AG09309 (cell line): ENCODE measurements around the gene ADPRS.
A peak's percentile ranks its signal among the peaks of the same experiment; 100 is the strongest.

Experiments
- DNase-seq: peaks from one replicate; pipeline ENCODE4 v3.0.0-alpha.2; 2010; ENCODE audit warnings: low read depth
- H3K4me3 ChIP-seq: 2 replicates; pipeline ENCODE4 v1.5.1; 2011; ENCODE audit warnings: mild to moderate bottlenecking, low read depth, low read length, moderate library complexity; ENCODE audit not compliant: control insufficient read depth
- CTCF ChIP-seq: IDR thresholded peaks from 2 replicates; pipeline ENCODE4 v1.5.1; 2011; ENCODE audit warnings: mild to moderate bottlenecking, low read depth, low read length, inconsistent platforms; ENCODE audit not compliant: insufficient read depth, control insufficient read depth; ENCODE audit errors: missing control alignments

ADPRS gene

DNA sequence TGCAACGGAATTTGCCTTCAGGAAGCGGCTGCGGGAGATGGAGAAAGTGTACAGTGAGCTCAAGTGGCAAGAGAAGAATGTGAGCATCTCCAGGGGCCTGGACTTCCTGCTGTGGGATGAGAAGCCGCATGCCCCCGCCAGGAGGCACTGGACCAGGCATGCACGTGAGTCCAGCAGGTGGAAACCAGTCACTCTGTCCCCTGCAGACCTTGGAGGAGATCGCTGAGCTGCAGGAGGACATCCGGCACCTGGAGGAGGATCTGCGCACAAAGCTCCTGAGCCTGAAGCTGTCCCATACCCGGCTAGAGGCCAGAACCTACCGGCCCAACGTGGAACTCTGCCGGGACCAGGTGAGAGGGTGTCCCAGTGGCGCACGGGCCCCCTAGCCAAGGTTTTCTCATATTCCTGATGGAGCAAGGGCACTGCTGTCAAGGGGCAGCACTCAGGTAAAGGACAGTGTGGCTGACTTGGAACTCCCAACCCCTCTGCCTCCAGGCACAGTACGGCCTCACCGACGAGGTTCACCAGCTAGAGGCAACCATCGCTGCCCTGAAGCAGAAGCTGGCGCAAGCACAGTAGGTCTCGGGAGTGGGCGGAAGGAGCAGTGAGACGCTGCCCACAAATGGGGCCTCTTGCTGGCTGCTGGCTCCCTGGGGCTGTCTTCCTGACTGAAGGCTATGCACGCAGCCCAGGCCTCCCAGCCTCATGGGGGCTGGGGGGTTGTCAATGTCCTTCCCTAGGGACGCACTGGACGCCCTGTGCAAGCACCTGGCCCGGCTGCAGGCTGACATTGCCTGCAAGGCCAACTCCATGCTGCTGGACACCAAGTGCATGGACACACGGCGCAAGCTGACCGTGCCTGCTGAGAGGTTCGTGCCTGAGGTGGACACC is 1.2 kb upstream of the ADPRS start:
- no peak for TF ChIP-seq CTCF
- no peak overlapping the region for H3K4me3 ChIP-seq
- no peak for DNase-seq

- DNase-seq: no peak
- no peak for TF ChIP-seq CTCF
- H3K4me3 ChIP-seq: peak overlapping the region; percentile 41
These were observed 471 bp upstream of the ADPRS start for GRCh38 chr1:36088265-36088576.

- H3K4me3 ChIP-seq: peak overlapping the region; percentile 60
- DNase-seq: no peak
- no peak for TF ChIP-seq CTCF
These were observed 865 bp downstream of the ADPRS start for GRCh38 chr1:36089393-36090121.

DNA sequence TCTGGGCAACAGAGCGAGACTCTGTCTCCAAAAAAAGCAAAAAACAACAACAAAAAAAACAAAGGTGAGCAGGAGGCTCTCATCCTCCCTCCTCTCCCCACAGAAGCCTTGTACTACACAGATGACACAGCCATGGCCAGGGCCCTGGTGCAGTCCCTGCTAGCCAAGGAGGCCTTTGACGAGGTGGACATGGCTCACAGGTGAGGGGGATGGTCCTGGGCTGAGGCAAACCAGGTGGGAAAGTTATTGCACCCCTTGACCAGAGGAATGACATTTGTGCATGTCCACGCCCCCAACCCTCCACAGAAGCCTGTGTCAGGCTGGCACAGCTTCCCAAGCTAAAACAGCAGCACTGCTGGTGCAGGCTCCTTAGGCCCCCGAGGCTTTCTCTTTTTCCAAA is 2.4 kb downstream of the ADPRS start:
- DNase-seq: no peak
- no peak overlapping the region for H3K4me3 ChIP-seq
- TF ChIP-seq CTCF: no peak

DNA sequence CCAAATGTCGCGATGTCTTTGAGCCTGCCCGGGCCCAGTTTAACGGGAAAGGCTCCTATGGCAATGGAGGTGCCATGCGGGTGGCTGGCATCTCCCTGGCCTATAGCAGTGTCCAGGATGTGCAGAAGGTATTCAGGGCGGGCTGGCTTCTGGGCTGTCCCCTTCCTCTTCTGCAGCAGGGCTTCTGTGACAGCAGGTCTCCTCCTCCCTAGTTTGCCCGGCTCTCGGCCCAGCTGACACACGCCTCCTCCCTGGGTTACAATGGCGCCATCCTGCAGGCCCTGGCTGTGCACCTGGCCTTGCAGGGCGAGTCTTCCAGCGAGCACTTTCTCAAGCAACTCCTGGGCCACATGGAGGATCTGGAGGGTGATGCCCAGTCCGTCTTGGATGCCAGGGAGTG is 3.0 kb downstream of the ADPRS start:
- H3K4me3 ChIP-seq: no peak overlapping the region
- no peak for TF ChIP-seq CTCF
- no peak for DNase-seq

GRCh38 chr1:36092166-36092797 is 3.6 kb downstream of the ADPRS start:
- no peak for DNase-seq
- no peak overlapping the region for H3K4me3 ChIP-seq
- TF ChIP-seq CTCF: no peak
